NCI-H2081 treated with DMSO at 0.1 percent for 48 hours (cell line): ENCODE measurements around the gene ADAMTS2.
"Not testable (repeated sequence)": the region's sequence is repeated elsewhere in the genome, so short reads cannot be mapped to it uniquely, and the experiment has no call there.

ENCODE experiments used
- DNase-seq: peaks from one replicate; lab custom pipeline; 2025; lab: John Stamatoyannopoulos, UW

The ADAMTS2 gene

DNA sequence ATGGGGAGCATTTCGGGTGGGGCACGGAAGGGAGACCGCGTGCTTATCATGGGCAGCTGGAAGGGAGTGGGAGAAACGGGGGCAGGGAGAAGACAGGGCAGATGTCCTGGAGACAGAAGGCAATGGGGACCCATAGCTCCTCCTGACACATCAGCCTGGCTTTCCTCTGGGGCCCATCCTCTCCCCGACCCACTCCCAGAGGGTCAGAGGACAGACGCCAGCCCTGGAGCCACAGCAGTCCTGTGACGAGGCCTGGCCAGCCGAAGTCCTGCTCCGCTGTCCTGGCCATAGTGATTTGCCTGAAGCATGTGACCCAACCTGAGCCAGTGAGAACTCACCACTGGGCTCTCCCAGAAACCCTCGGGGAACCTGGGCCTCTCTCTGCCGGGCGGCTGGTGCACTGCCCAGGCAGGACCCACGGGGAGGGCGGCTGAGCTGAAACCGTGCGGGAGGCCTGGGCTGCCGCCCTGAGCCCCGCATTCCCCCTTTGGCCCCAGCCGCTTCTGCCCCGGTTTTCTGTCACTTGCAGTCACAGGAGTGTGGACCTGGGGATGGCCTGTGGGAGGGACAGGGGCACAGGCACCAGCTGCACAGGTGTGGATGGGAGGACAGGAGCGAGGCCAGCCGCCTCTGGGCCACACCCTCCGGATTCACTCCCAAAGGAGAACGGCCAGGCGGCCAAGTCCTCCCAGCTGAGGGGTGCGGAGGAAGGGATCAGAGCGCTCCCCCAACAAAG is 19.8 kb downstream of the ADAMTS2 start:
- no peak for DNase-seq

GRCh38 chr5:179324760-179325295 is 20.4 kb downstream of the ADAMTS2 start:
- DNase-seq = no peak

- not testable (repeated sequence) for DNase-seq
Observed at GRCh38 chr5:179324316-179324715, 20.9 kb downstream of the ADAMTS2 start.

GRCh38 chr5:179323026-179323870 is 22.0 kb downstream of the ADAMTS2 start:
- no peak for DNase-seq

GRCh38 chr5:179322071-179323025 is 22.9 kb downstream of the ADAMTS2 start:
- DNase-seq = no peak

GRCh38 chr5:179321206-179321987 is 23.9 kb downstream of the ADAMTS2 start:
- DNase-seq = no peak

GRCh38 chr5:179319741-179320281 is 25.4 kb downstream of the ADAMTS2 start:
- DNase-seq = no peak

DNA sequence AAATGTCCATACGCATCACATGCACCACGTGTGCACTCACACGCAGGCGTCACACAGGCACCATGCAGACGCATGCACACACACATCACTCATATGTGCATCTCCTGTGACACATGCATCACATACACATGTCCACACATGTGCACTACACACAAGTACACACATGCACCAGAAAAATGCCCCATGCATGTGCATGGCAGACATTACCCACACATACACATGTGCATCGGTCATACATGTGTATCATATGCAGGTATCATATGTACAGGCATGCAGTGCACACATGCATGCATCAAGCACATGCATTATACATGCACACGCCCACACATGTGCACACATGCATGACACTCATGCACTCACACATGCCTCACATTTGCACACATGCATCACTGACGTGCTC is 26.1 kb downstream of the ADAMTS2 start:
- no peak for DNase-seq

DNA sequence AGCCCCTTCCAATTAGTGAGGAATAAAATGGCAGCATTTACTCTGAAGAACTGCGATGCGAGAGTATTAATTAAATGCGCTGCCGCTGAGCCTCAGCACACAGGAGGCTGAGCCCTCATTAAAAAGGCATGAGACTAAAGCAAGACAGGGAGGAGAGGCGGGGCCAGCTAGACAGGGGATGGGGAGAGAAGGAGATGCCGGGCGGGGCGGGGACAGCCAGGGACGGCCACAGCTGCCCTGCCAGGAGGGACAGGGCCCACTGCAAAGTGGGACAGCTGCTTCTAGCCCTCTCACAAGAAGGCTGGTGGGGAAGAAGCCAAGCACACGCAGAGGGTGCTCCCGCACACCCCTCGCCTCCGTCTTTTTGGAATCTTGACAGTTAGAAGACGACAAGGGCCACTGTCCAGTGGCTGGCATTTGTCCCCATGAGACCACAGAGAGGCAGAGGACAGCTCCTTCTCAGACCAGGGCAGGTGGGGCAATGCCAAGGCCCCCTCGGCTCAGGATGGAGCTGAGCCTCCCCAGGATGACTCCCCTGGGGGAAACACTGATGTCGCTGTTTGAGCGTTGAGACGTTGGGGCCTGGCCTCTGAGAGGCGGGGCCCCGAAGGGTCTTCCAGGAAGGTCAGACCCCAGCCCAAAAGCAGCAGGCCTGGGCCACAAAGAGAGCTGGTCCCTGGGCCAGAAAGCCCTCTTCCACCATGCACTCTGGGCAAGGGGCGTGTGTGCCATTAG is 26.9 kb downstream of the ADAMTS2 start:
- no peak for DNase-seq

DNA sequence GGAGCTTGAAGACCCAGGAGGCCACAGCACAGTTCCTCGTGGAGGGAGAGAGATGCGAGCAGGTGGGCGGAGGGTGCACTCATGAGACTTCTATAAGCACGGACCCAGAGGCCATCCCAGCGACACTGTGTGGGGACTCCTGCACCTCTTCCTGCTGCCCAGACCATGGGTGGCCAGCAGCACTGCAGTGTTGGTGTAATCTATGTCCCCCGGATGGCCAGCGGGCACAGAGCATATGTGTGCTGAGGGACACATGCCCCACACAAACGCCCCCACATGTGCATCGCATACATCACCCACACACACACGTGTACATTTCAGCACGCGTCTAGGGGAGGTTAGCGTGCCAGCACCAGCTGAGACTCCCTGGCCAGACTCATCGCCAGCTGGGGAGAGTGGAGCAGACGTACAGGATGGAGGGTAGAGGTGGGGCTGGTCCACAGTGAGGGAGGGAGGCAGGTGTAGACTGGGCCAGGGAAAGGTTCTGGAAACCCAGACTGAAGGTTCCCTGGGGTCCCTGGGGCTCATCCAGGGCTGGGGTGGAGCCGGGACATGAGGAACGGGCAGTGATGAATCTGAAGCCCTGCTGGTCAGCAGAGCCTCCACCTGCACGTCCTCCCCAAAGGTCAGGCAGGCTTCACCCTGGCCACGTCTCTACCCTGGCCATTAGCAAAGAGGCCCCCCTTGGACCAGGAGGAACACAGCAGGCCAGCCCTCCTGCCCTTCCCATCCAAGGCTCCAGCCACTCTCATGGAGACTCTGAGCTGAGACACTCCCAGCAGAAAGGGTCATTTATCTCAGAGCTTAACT is 27.6 kb downstream of the ADAMTS2 start:
- DNase-seq = no peak

- no peak for DNase-seq
Observed at GRCh38 chr5:179316982-179317381, 28.3 kb downstream of the ADAMTS2 start.

GRCh38 chr5:179316111-179316551 is 29.1 kb downstream of the ADAMTS2 start:
- DNase-seq = no peak

DNA sequence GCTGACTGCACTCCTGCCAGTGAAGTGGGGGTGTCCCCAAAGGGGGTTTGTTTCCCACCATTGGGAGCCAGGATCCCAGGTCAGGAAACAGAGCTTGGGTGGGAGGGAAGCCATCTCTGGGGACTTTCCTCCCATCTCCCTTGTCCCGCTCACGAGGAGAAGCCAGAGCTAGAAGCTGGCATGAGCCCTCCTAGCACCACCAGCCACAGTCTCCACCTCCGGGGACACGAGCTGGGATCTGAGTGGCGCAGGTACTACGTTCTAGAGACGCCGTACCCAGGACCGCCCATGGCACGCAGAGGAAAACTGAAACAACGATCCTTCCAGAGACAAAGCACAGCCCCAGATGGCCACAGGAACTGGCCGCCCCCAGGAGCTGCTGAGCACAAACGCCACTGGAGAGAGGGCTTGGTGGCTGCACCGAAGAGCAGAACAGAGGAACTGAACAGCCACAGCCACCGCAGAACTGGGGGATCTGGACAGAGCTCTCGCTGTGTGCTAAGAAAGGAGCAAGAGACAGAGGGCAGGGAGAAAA is 29.8 kb downstream of the ADAMTS2 start:
- no peak for DNase-seq

- no peak for DNase-seq
Observed at GRCh38 chr5:179314606-179315355, 30.5 kb downstream of the ADAMTS2 start.

GRCh38 chr5:179313849-179314521 is 31.3 kb downstream of the ADAMTS2 start:
- no peak for DNase-seq

DNA sequence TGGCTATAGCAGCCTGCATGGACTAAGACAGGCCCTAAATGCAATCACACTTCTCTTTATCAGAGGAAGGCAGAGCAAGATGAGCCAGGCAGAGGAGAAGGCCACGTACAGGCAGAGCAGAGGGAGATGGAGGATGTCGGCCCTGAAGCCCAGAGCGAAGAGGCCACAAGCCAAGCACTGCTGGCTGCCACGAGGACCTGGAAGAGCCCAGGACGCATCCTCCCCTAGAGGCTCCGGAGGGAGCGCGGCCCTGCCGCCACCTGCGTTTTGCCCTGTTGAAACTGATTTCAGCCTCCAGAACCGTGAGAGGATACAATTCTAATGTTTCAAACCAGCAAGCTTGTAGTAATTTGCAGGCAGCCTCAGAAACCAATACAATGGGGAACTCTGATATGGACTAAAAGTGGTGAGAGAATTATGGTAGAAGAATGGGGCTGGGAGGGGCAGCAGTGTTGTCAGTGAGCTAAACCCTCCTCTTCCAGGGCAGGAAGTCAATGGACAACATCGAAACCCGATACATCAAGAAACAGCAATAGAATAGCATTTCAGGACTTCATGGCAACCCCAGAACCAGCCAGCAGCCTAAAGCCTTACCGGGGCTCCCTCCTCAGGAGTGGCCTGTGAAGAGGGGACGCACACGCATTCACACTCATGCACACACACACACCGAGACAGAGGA is 32.6 kb downstream of the ADAMTS2 start:
- DNase-seq = no peak

- no peak for DNase-seq
Observed at GRCh38 chr5:179311581-179311980, 33.7 kb downstream of the ADAMTS2 start.
